CD14-positive monocyte (primary cell): Measurements from ENCODE around the gene DOK6. TPM values are rescaled to one million over a fixed set of nuclear protein-coding genes. Genes with fewer than 3 reads are reported as not detected.

Experiments used
- DNase-seq, 3 donors: peaks; one replicate each; pipeline ENCODE4 v3.0.0-alpha.2; 2011 to 2022
- H2AFZ ChIP-seq: 2 replicates; pipeline ENCODE4 v1.6.0; 2012; ENCODE audit warnings: mild to moderate bottlenecking, low read depth, low read length, inconsistent platforms; ENCODE audit not compliant: insufficient read depth, poor library complexity, severe bottlenecking
- H3K27ac ChIP-seq, 2 donors: 1 replicate in 1 of 2; 2 replicates in 1 of 2; pipeline ENCODE4 v1.5.1; 2012 to 2013; ENCODE audit warnings: low read length in 2 of 2, control low read depth in 1 of 2, inconsistent platforms in 1 of 2, low read depth in 1 of 2, mild to moderate bottlenecking in 1 of 2
- H3K27me3 ChIP-seq, 2 donors: one replicate each; pipeline versions ENCODE4 v1.6.0 to v1.6.1; 2011 to 2013; ENCODE audit warnings: low read length in 2 of 2; ENCODE audit not compliant: control insufficient read depth in 2 of 2, insufficient read depth in 2 of 2
- H3K36me3 ChIP-seq, 2 donors: replicated peaks in 1 of 2; 1 replicate in 1 of 2; 2 replicates in 1 of 2; pipeline versions ENCODE4 v1.5.1 to v1.6.1; 2012 to 2013; ENCODE audit warnings: low read length in 2 of 2, control low read depth in 1 of 2, inconsistent platforms in 1 of 2, mild to moderate bottlenecking in 1 of 2; ENCODE audit not compliant: insufficient read depth in 2 of 2, control insufficient read depth in 1 of 2
- H3K4me1 ChIP-seq, 2 donors: 1 replicate in 1 of 2; 2 replicates in 1 of 2; pipeline versions ENCODE4 v1.5.1 to v1.6.1; 2012 to 2013; ENCODE audit warnings: low read length in 2 of 2, control low read depth in 1 of 2, inconsistent platforms in 1 of 2, mild to moderate bottlenecking in 1 of 2, moderate library complexity in 1 of 2; ENCODE audit not compliant: insufficient read depth in 2 of 2, control insufficient read depth in 1 of 2
- H3K4me2 ChIP-seq: replicated peaks from 2 replicates; pipeline ENCODE3; 2012; ENCODE audit warnings: low read length, moderate library complexity, mild to moderate bottlenecking; ENCODE audit not compliant: poor library complexity, severe bottlenecking; ENCODE audit errors: extremely low read depth
- H3K4me3 ChIP-seq, 3 experiments: fragments of 200-600 bp in 1 of 3; sonication (generic) in 1 of 3; replicated peaks in 1 of 3; 1 replicate in 2 of 3; 2 replicates in 1 of 3; pipeline ENCODE4 v1.5.1; 2011 to 2013; ENCODE audit warnings: low read length in 3 of 3, mild to moderate bottlenecking in 3 of 3, control low read depth in 2 of 3, low read depth in 2 of 3, inconsistent platforms in 1 of 3, moderate library complexity in 1 of 3
- H3K79me2 ChIP-seq: 2 replicates; pipeline ENCODE4 v1.6.0; 2012; ENCODE audit warnings: mild to moderate bottlenecking, control low read depth, inconsistent platforms, low read length, moderate library complexity; ENCODE audit not compliant: insufficient read depth
- H3K9ac ChIP-seq: 2 replicates; pipeline ENCODE4 v1.6.0; 2017; ENCODE audit warnings: low read length, mild to moderate bottlenecking; ENCODE audit not compliant: insufficient read depth, poor library complexity, severe bottlenecking
- H3K9me3 ChIP-seq, 2 donors: replicated peaks in 1 of 2; 1 replicate in 1 of 2; 2 replicates in 1 of 2; pipeline versions ENCODE4 v1.5.1 to v1.6.1; 2012 to 2013; ENCODE audit warnings: low read length in 2 of 2, control low read depth in 1 of 2; ENCODE audit not compliant: control insufficient read depth in 1 of 2, insufficient read depth in 1 of 2
- H4K20me1 ChIP-seq: 2 replicates; pipeline ENCODE4 v1.6.0; 2012; ENCODE audit warnings: mild to moderate bottlenecking, low read length, control low read depth, moderate library complexity; ENCODE audit not compliant: insufficient read depth
- H3K27ac Mint-ChIP-seq, 7 donors: one replicate each; pipeline ENCODE4 v1.8.0; 2020; ENCODE audit warnings: mild to moderate bottlenecking in 7 of 7, mixed read lengths in 7 of 7, moderate library complexity in 6 of 7, inconsistent platforms in 2 of 7
- H3K27me3 Mint-ChIP-seq, 3 donors: one replicate each; pipeline ENCODE4 v1.8.0; 2021 to 2022; ENCODE audit warnings: low read depth in 3 of 3, mild to moderate bottlenecking in 3 of 3, mixed read lengths in 3 of 3, moderate library complexity in 3 of 3, inconsistent platforms in 1 of 3
- H3K36me3 Mint-ChIP-seq, 2 donors: one replicate each; pipeline ENCODE4 v1.8.0; 2020; ENCODE audit warnings: mixed read lengths in 2 of 2, inconsistent platforms in 1 of 2, mild to moderate bottlenecking in 1 of 2
- H3K4me1 Mint-ChIP-seq: one replicate; pipeline ENCODE4 v1.8.0; 2020; ENCODE audit warnings: mild to moderate bottlenecking, mixed read lengths
- H3K4me3 Mint-ChIP-seq, 2 donors: one replicate each; pipeline ENCODE4 v1.8.0; 2020; ENCODE audit warnings: mild to moderate bottlenecking in 2 of 2, mixed read lengths in 2 of 2, moderate library complexity in 1 of 2
- H3K9me3 Mint-ChIP-seq, 7 donors: one replicate each; pipeline ENCODE4 v1.8.0; 2020 to 2022; ENCODE audit warnings: mixed read lengths in 7 of 7, mild to moderate bottlenecking in 6 of 7, moderate library complexity in 6 of 7, inconsistent platforms in 2 of 7
- CTCF ChIP-seq: fragments of 200-600 bp; IDR thresholded peaks from one replicate; pipeline ENCODE4 v1.8.0; 2022; ENCODE audit warnings: antibody characterized with exemption, mild to moderate bottlenecking
- WGBS: methylation state at CpG from one replicate; pipeline ENCODE4 v1.1.5; 2013; ENCODE audit warnings: missing lambda C conversion rate; ENCODE audit not compliant: insufficient coverage; 5-methylcytosine and 5-hydroxymethylcytosine counted together
- intact Hi-C, 2 donors: fragments of 100-400 bp; cut with micrococcal nuclease; formaldehyde crosslinking; loops; one replicate each; pipeline versions ENCODE4 v1.15.0 to v1.15.1; 2023
- polyA plus RNA-seq, 3 donors: library from polyadenylated mRNA; depleted of rRNA in 1 of 3; unstranded in 2 of 3; stranded (reverse) in 1 of 3; fragments of 300-500 nt in 2 of 3; fragments of >200 nt in 1 of 3; fragmentation: Illumina TruSeq in 2 of 3; gene quantifications; 1 replicate in 2 of 3; 2 replicates in 1 of 3; pipeline ENCODE4 v1.2.3, GENCODE V29; 2012 to 2021

The DOK6 gene
- polyA plus RNA-seq, 3 donors, result not detected

DNA sequence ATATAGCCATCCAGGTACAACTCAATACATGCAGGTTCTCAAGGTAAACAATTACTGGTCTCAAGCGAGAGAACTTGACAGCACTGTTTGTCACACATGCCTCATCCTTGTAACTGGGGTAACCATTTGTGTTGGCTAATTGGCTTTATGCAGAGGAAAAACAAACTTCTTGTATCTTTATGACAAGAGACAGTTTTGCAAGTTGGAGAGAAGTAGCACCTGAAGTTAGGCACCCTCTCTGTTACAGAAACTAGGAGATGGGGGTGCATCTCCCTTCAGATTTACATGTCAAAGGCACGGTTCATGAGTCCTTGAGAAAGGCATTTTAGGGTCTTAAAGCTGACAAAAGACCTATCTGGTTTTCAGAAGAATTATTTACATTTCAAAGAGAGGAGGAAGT, 305.3 kb downstream of the DOK6 start:
- peaks cover 0 to 1% (median 0%) of the 10 kb centered on the region in 3 donors for H3K27me3 Mint-ChIP-seq
- H4K20me1 ChIP-seq, result no peaks in the 10 kb centered on the region
- no peak overlapping the region for H2AFZ ChIP-seq
- no peak for DNase-seq
- no peaks in the 10 kb centered on the region for H3K36me3 Mint-ChIP-seq
- WGBS, result no CpG with 5 or more reads among the region's 2 CpGs
- no peaks in the 10 kb centered on the region for H3K36me3 ChIP-seq
- no peak overlapping the region for H3K4me3 Mint-ChIP-seq
- no peak overlapping the region for H3K4me3 ChIP-seq
- H3K4me1 Mint-ChIP-seq, result no peaks in the 10 kb centered on the region
- no peak overlapping the region for H3K9ac ChIP-seq
- no peaks in the 10 kb centered on the region for H3K27me3 ChIP-seq
- peaks cover 0 to 6% (median 0%) of the 10 kb centered on the region in 7 donors for H3K9me3 Mint-ChIP-seq
- no peak overlapping the region for H3K27ac Mint-ChIP-seq
- no peak for TF ChIP-seq CTCF
- intact Hi-C loops, result no loop called here
- peaks cover 6% of the 10 kb centered on the region in 2 donors for H3K9me3 ChIP-seq
- no peaks in the 10 kb centered on the region for H3K4me1 ChIP-seq
- no peak overlapping the region for H3K27ac ChIP-seq
- H3K79me2 ChIP-seq, result no peaks in the 10 kb centered on the region
- H3K4me2 ChIP-seq, result no peak overlapping the region

GRCh38 chr18:69708844-69709243, 308.2 kb downstream of the DOK6 start:
- Mint-ChIP-seq H3K4me1 (no peaks in the 10 kb centered on the region), H3K9me3 (peaks cover 0 to 10% (median 4%) of the 10 kb centered on the region in 7 donors), H3K27ac (no peak overlapping the region), H3K4me3 (no peak overlapping the region), H3K36me3 (no peaks in the 10 kb centered on the region), H3K27me3 (peaks cover 0 to 1% (median 0%) of the 10 kb centered on the region in 3 donors)
- Histone ChIP-seq H4K20me1 (no peaks in the 10 kb centered on the region), H3K4me3 (no peak overlapping the region), H3K4me2 (no peak overlapping the region), H3K27me3 (no peaks in the 10 kb centered on the region), H3K27ac (no peak overlapping the region), H2AFZ (no peak overlapping the region), H3K79me2 (no peaks in the 10 kb centered on the region), H3K9me3 (peaks cover 6% of the 10 kb centered on the region in 2 donors), H3K9ac (no peak overlapping the region), H3K4me1 (no peaks in the 10 kb centered on the region), H3K36me3 (no peaks in the 10 kb centered on the region)
- no peak for DNase-seq
- intact Hi-C loops, result no loop called here
- no peak for TF ChIP-seq CTCF
- 80% methylated on average over 2 of the region's 7 CpGs for WGBS
